H1 (cell line): Measurements from ENCODE around the gene OR6N1. TPM values are rescaled to one million over a fixed set of nuclear protein-coding genes. Genes with fewer than 3 reads are reported as not detected.

Experiments used
- CTCF ChIA-PET: fragments of 300-600 bp; sonication (Branson Sonifier 250); formaldehyde crosslinking; loops from one replicate; lab custom pipeline; 2021; ENCODE audit not compliant: partially characterized antibody; lab: Charles Lee
- POLR2A ChIA-PET: fragments of 300-600 bp; sonication (Branson Sonifier 250); formaldehyde crosslinking; loops from one replicate; lab custom pipeline; 2021; ENCODE audit warnings: inconsistent platforms; ENCODE audit not compliant: partially characterized antibody; lab: Charles Lee
- DNase-seq, 2 experiments: peaks; one replicate each; pipeline versions ENCODE4 v3.0.0 to v3.0.0-alpha.2; 2010 to 2022; ENCODE audit warnings: low spot score in 2 of 2, low read depth in 1 of 2, mixed read lengths in 1 of 2
- FAIRE-seq: peaks from 2 replicates; lab custom pipeline; 2011; peaks lifted over from hg19 to GRCh38; lab: Jason Lieb, UNC
- H2AFZ ChIP-seq: 2 replicates; pipeline ENCODE4 v1.8.1; 2012; ENCODE audit warnings: low read length, inconsistent platforms
- H2AK5ac ChIP-seq: 2 replicates; pipeline ENCODE4 v1.6.1; 2013; ENCODE audit warnings: low read depth, low read length
- H2BK120ac ChIP-seq: replicated peaks from 2 replicates; pipeline ENCODE3; 2013; ENCODE audit warnings: low read depth, low read length, inconsistent platforms
- H2BK12ac ChIP-seq: 2 replicates; pipeline ENCODE4 v1.6.1; 2013; ENCODE audit warnings: low read depth, low read length
- H2BK15ac ChIP-seq: 2 replicates; pipeline ENCODE4 v1.6.1; 2013; ENCODE audit warnings: low read length
- H2BK20ac ChIP-seq: 2 replicates; pipeline ENCODE4 v1.6.1; 2013; ENCODE audit warnings: low read length
- H2BK5ac ChIP-seq: 2 replicates; pipeline ENCODE4 v1.6.1; 2013; ENCODE audit warnings: low read depth, low read length
- H3K14ac ChIP-seq: 2 replicates; pipeline ENCODE4 v1.6.1; 2013; ENCODE audit warnings: inconsistent platforms; ENCODE audit not compliant: insufficient read length
- H3K18ac ChIP-seq: 2 replicates; pipeline ENCODE4 v1.6.1; 2013; ENCODE audit warnings: low read length; ENCODE audit errors: extremely low read depth
- H3K23ac ChIP-seq: 2 replicates; pipeline ENCODE4 v1.6.1; 2013; ENCODE audit warnings: inconsistent platforms; ENCODE audit not compliant: insufficient read length
- H3K23me2 ChIP-seq: 2 replicates; pipeline ENCODE4 v1.6.1; 2013; ENCODE audit warnings: low read depth, low read length
- H3K27ac ChIP-seq: 2 replicates; pipeline ENCODE4 v1.6.1; 2011; ENCODE audit warnings: low read depth, low read length, inconsistent platforms
- H3K27me3 ChIP-seq, 4 experiments: replicated peaks in 1 of 4; 1 replicate in 1 of 4; 2 replicates in 3 of 4; pipeline versions ENCODE4 v1.6.1 to v1.8.1; 2011 to 2013; ENCODE audit warnings: low read length in 3 of 4, mild to moderate bottlenecking in 3 of 4, inconsistent platforms in 2 of 4, mixed read lengths in 2 of 4, moderate library complexity in 1 of 4; ENCODE audit not compliant: control insufficient read depth in 3 of 4, insufficient read depth in 3 of 4; ENCODE audit errors: extremely low read depth in 1 of 4
- H3K36me3 ChIP-seq, 4 experiments: 2 replicates each; pipeline versions ENCODE4 v1.6.1 to v1.8.1; 2011 to 2013; ENCODE audit warnings: mild to moderate bottlenecking in 4 of 4, low read length in 3 of 4, moderate library complexity in 2 of 4, control low read depth in 1 of 4, inconsistent platforms in 1 of 4; ENCODE audit not compliant: insufficient read depth in 4 of 4, control insufficient read depth in 2 of 4
- H3K4ac ChIP-seq: replicated peaks from 2 replicates; pipeline ENCODE3; 2013; ENCODE audit warnings: low read length, low read depth, mixed read lengths, inconsistent platforms; ENCODE audit not compliant: insufficient read length
- H3K4me1 ChIP-seq, 4 experiments: replicated peaks in 1 of 4; 1 replicate in 1 of 4; 2 replicates in 3 of 4; pipeline versions ENCODE4 v1.6.1 to v1.8.1; 2011 to 2013; ENCODE audit warnings: low read length in 3 of 4, inconsistent platforms in 2 of 4, mixed read lengths in 1 of 4; ENCODE audit not compliant: insufficient read depth in 4 of 4, control insufficient read depth in 3 of 4
- H3K4me2 ChIP-seq, 2 experiments: 2 replicates each; pipeline versions ENCODE4 v1.6.1 to v1.8.1; 2011 to 2013; ENCODE audit warnings: low read depth in 2 of 2, low read length in 2 of 2, control low read depth in 1 of 2, inconsistent platforms in 1 of 2, mild to moderate bottlenecking in 1 of 2; ENCODE audit not compliant: insufficient read depth in 1 of 2
- H3K4me3 ChIP-seq, 4 experiments: fragments of 200-600, 300-600 bp in 1 of 4; sonication (generic), shearing (Covaris generic), sonication (Bioruptor Twin) in 1 of 4; 2 replicates each; pipeline versions ENCODE4 v1.5.1 to v1.8.1; 2011 to 2016; ENCODE audit warnings: low read length in 4 of 4, low read depth in 3 of 4, control low read depth in 2 of 4, inconsistent platforms in 2 of 4, mild to moderate bottlenecking in 2 of 4, mixed read lengths in 1 of 4, moderate library complexity in 1 of 4; ENCODE audit not compliant: insufficient read depth in 2 of 4; ENCODE audit errors: extremely low read depth in 1 of 4
- H3K56ac ChIP-seq: replicated peaks from 2 replicates; pipeline ENCODE3; 2013; ENCODE audit warnings: low read depth, mild to moderate bottlenecking, mixed read lengths, low read length, inconsistent platforms; ENCODE audit not compliant: insufficient read length
- H3K79me1 ChIP-seq: 2 replicates; pipeline ENCODE4 v1.6.1; 2013; ENCODE audit warnings: low read depth, low read length, control low read depth
- H3K79me2 ChIP-seq, 2 experiments: 2 replicates each; pipeline versions ENCODE4 v1.6.1 to v1.8.1; 2012 to 2013; ENCODE audit warnings: low read length in 2 of 2, mild to moderate bottlenecking in 2 of 2, inconsistent platforms in 1 of 2; ENCODE audit not compliant: insufficient read depth in 2 of 2, control insufficient read depth in 1 of 2
- H3K9ac ChIP-seq, 4 experiments: replicated peaks in 1 of 4; 1 replicate in 1 of 4; 2 replicates in 3 of 4; pipeline versions ENCODE4 v1.6.1 to v1.8.1; 2011 to 2013; ENCODE audit warnings: low read depth in 3 of 4, low read length in 3 of 4, control low read depth in 2 of 4, mild to moderate bottlenecking in 2 of 4, moderate library complexity in 2 of 4, inconsistent platforms in 1 of 4; ENCODE audit errors: extremely low read depth in 1 of 4
- H3K9me3 ChIP-seq, 2 experiments: 2 replicates each; pipeline versions ENCODE4 v1.6.1 to v1.8.1; 2012 to 2013; ENCODE audit warnings: mild to moderate bottlenecking in 2 of 2, moderate library complexity in 2 of 2, control low read depth in 1 of 2, inconsistent platforms in 1 of 2, low read depth in 1 of 2, low read length in 1 of 2, mixed read lengths in 1 of 2; ENCODE audit not compliant: insufficient read depth in 2 of 2
- H4K20me1 ChIP-seq, 2 experiments: replicated peaks in 1 of 2; 2 replicates each; pipeline versions ENCODE3 to v1.8.1; 2011 to 2013; ENCODE audit warnings: inconsistent platforms in 2 of 2, low read length in 2 of 2, mild to moderate bottlenecking in 1 of 2; ENCODE audit not compliant: insufficient read depth in 2 of 2, control insufficient read depth in 1 of 2
- H4K5ac ChIP-seq: 2 replicates; pipeline ENCODE4 v1.6.1; 2013; ENCODE audit warnings: low read length, low read depth, mixed read lengths, inconsistent platforms; ENCODE audit not compliant: insufficient read length
- H4K8ac ChIP-seq: 2 replicates; pipeline ENCODE4 v1.8.0; 2013; ENCODE audit warnings: mild to moderate bottlenecking, moderate library complexity, low read length, inconsistent platforms; ENCODE audit not compliant: insufficient read depth; ENCODE audit errors: extremely low read depth
- H4K91ac ChIP-seq: replicated peaks from 2 replicates; pipeline ENCODE3; 2013; ENCODE audit warnings: low read length, mixed read lengths, inconsistent platforms; ENCODE audit not compliant: insufficient read length
- CBX5 ChIP-seq: fragments of 300-800, 300-1000 bp; sonication (generic); IDR thresholded peaks from 2 replicates; pipeline ENCODE4 v1.7.1; 2016; ENCODE audit warnings: antibody characterized with exemption, low read length, low read depth
- WGBS, 2 experiments: shearing (Covaris generic) in 1 of 2; methylation state at CpG; one replicate each; pipeline versions ENCODE4 v1.1.6 to v1.1.7; 2013 to 2015; ENCODE audit warnings: low lambda C conversion rate in 2 of 2, mixed read lengths in 2 of 2, inconsistent platforms in 1 of 2, low coverage in 1 of 2, missing lambda C conversion rate in 1 of 2; ENCODE audit not compliant: insufficient replicate concordance in 2 of 2, insufficient coverage in 1 of 2, insufficient read length in 1 of 2; ENCODE audit errors: extremely low coverage in 1 of 2, missing lambda C conversion rate in 1 of 2; 5-methylcytosine and 5-hydroxymethylcytosine counted together
- polyA plus RNA-seq, 7 experiments: library from polyadenylated mRNA; depleted of rRNA in 3 of 7; stranded (reverse) in 5 of 7; unstranded in 2 of 7; fragments of >200 nt in 5 of 7; fragments of 200-250 nt in 2 of 7; gene quantifications; 1 replicate in 5 of 7; 2 replicates in 1 of 7; 4 replicates in 1 of 7; pipeline versions ENCODE4 v1.2.1 to v1.2.3, GENCODE V29; 2011 to 2013; ENCODE audit warnings: missing spikeins in 2 of 7, mixed read lengths in 2 of 7
- total RNA-seq: library from RNA; stranded (reverse); fragmentation: NEBNext Ultra II Directional; extraction: Animal tissue kit (Norgen Biotek cat#: 25700); gene quantifications from 2 replicates; pipeline ENCODE4 v1.2.1, GENCODE V29; 2021

The OR6N1 gene
- total and polyA plus RNA-seq, 2 of the 8 experiments (the other 6 are each of a cell fraction or from before 2014, with no cell fraction given): not detected

DNA sequence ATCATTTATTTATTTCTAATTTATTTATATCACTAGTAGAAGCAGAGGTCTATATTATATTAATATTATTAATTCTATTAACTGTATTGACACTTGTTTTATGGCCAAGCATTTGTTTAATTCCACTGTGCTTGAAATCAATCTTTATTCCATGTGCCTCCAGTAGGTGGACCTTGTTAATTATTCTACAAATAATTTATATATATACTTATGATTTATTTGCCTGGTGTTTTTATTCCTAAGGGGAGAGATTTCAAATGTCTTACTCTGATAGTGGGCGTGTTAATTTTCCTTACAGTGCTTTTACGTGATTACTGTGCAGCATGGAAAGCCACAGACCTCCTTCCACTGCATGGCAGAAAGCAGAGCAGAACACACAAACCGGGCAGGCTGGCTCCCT is 26.5 kb upstream of the OR6N1 start:
- no peak overlapping the region for H3K56ac ChIP-seq
- no peak overlapping the region for H3K4ac ChIP-seq

More for the DNA sequence above, 26.5 kb upstream of the OR6N1 start:
- no peak for TF ChIP-seq CBX5
- Histone ChIP-seq H3K23me2 (0 out of 2 replicates have a peak, but pooled peaks cover 2% of the 10 kb centered on the region), H2BK15ac (no peak overlapping the region), H3K18ac (no peak overlapping the region), H3K9me3 (no peaks in the 10 kb centered on the region), H2BK120ac (no peak overlapping the region), H4K5ac (no peak overlapping the region), H2BK12ac (no peak overlapping the region), H3K36me3 (no peaks in the 10 kb centered on the region), H3K27ac (no peak overlapping the region), H3K4me3 (no peak overlapping the region), H2AK5ac (no peak overlapping the region), H4K8ac (no peak overlapping the region), H3K4me1 (no peaks in the 10 kb centered on the region), H3K23ac (no peak overlapping the region), H3K27me3 (no peaks in the 10 kb centered on the region), H2AFZ (no peak overlapping the region), H2BK20ac (no peak overlapping the region), H4K20me1 (no peaks in the 10 kb centered on the region), H4K91ac (no peak overlapping the region), H3K79me1 (no peaks in the 10 kb centered on the region), H2BK5ac (no peak overlapping the region), H3K79me2 (no peaks in the 10 kb centered on the region), H3K9ac (no peak overlapping the region), H3K4me2 (no peak overlapping the region), H3K14ac (no peak overlapping the region)
- no peak for DNase-seq
- 72% methylated on average over 3 of the region's 3 CpGs; no CpG with 5 or more reads in 1 of the 2 experiments for WGBS, 2 experiments
- CTCF ChIA-PET: no interaction called here
- FAIRE-seq: no peak
- POLR2A ChIA-PET: no interaction called here
